ENCODE measurements around the gene SLC35F1.

GRCh38 chr6:118304321-118304720, 397.3 kb downstream of the SLC35F1 start:
- TF ChIP-seq CTCF (IDR thresholded peaks at IDR 0.05) (no peak), POLR2A (IDR thresholded peaks at IDR 0.05) (no peak)

All from lower leg skin (tissue), 3 donors.